Measurements from ENCODE around the gene B4GALT3.
A peak's percentile ranks its signal among the peaks of the same experiment; 100 is the strongest.

Gene B4GALT3

GRCh38 chr1:161185732-161186311, 8.5 kb upstream of the B4GALT3 start:
- peak; percentile 91 for DNase-seq

- DNase-seq = peak; percentile 84
Observed at GRCh38 chr1:161185282-161185682, 8.0 kb upstream of the B4GALT3 start.

GRCh38 chr1:161182214-161182613, 4.9 kb upstream of the B4GALT3 start:
- peak; percentile 61 for DNase-seq

- DNase-seq = peak; percentile 47
Observed at GRCh38 chr1:161180639-161181038, 3.3 kb upstream of the B4GALT3 start.

- no peak for DNase-seq
Observed at GRCh38 chr1:161179698-161180097, 2.4 kb upstream of the B4GALT3 start.

- DNase-seq = no peak
Observed at GRCh38 chr1:161177936-161178244, 583 bp upstream of the B4GALT3 start.

- DNase-seq = no peak
Observed at GRCh38 chr1:161176468-161177111, 717 bp downstream of the B4GALT3 start.

- no peak for DNase-seq
Observed at GRCh38 chr1:161175771-161176453, 1.4 kb downstream of the B4GALT3 start.

GRCh38 chr1:161174911-161175310, 2.4 kb downstream of the B4GALT3 start:
- no peak for DNase-seq

GRCh38 chr1:161173711-161174110, 3.6 kb downstream of the B4GALT3 start:
- DNase-seq = no peak

GRCh38 chr1:161172776-161173376, 4.4 kb downstream of the B4GALT3 start:
- DNase-seq = no peak

GRCh38 chr1:161172349-161172748, 5.0 kb downstream of the B4GALT3 start:
- no peak for DNase-seq

- DNase-seq = no peak
Observed at GRCh38 chr1:161171696-161172095, 5.6 kb downstream of the B4GALT3 start.

- no peak for DNase-seq
Observed at GRCh38 chr1:161171191-161171590, 6.1 kb downstream of the B4GALT3 start.

- DNase-seq = no peak
Observed at GRCh38 chr1:161168906-161169305, 8.4 kb downstream of the B4GALT3 start.

- no peak for DNase-seq
Observed at GRCh38 chr1:161166669-161167548, 10.4 kb downstream of the B4GALT3 start.

- DNase-seq = peak; percentile 97
Observed at GRCh38 chr1:161165742-161166668, 11.3 kb downstream of the B4GALT3 start, which contains the start of gene PPOX. Gene PPOX, plus strand, starts transcription at chr1:161166426. Its CDS starts 422 bp downstream, at chr1:161166848.

- DNase-seq = no peak
Observed at GRCh38 chr1:161164901-161165610, 12.3 kb downstream of the B4GALT3 start.

- no peak for DNase-seq
Observed at GRCh38 chr1:161163793-161164192, 13.5 kb downstream of the B4GALT3 start.

- no peak for DNase-seq
Observed at GRCh38 chr1:161162806-161163205, 14.5 kb downstream of the B4GALT3 start.

- DNase-seq = no peak
Observed at GRCh38 chr1:161162052-161162451, 15.3 kb downstream of the B4GALT3 start.

Data from suppressor macrophage treated with lipopolysaccharide for 4 hours (primary cell).